ENCODE data around the gene ZNF217.
"Not testable (repeated sequence)": the region's sequence is repeated elsewhere in the genome, so short reads cannot be mapped to it uniquely, and the experiment has no call there.

The ZNF217 gene

GRCh38 chr20:53567379-53567917 is 26.2 kb downstream of the ZNF217 start:
- no peak for DNase-seq (ENCODE audit: low spot score)

- not testable (repeated sequence) for DNase-seq (ENCODE audit: low spot score)
Observed at GRCh38 chr20:53566623-53567022, 27.0 kb downstream of the ZNF217 start.

- no peak for DNase-seq (ENCODE audit: low spot score)
Observed at GRCh38 chr20:53565254-53565653, 28.4 kb downstream of the ZNF217 start.

GRCh38 chr20:53562104-53562764 is 31.4 kb downstream of the ZNF217 start:
- not testable (repeated sequence) for DNase-seq (ENCODE audit: low spot score)

- DNase-seq (ENCODE audit: low spot score) = no peak
Observed at GRCh38 chr20:53561505-53561904, 32.1 kb downstream of the ZNF217 start.

- DNase-seq (ENCODE audit: low spot score) = no peak
Observed at GRCh38 chr20:53559816-53560215, 33.8 kb downstream of the ZNF217 start.

- DNase-seq (ENCODE audit: low spot score) = no peak
Observed at GRCh38 chr20:53557130-53557529, 36.5 kb downstream of the ZNF217 start.

- DNase-seq (ENCODE audit: low spot score) = no peak
Observed at GRCh38 chr20:53556267-53556897, 37.3 kb downstream of the ZNF217 start.

- DNase-seq (ENCODE audit: low spot score) = no peak
Observed at GRCh38 chr20:53555816-53556215, 37.8 kb downstream of the ZNF217 start.

GRCh38 chr20:53555081-53555480 is 38.6 kb downstream of the ZNF217 start:
- DNase-seq (ENCODE audit: low spot score) = no peak

GRCh38 chr20:53552572-53552893 is 41.1 kb downstream of the ZNF217 start:
- not testable (repeated sequence) for DNase-seq (ENCODE audit: low spot score)

GRCh38 chr20:53551719-53552571 is 41.7 kb downstream of the ZNF217 start:
- not testable (repeated sequence) for DNase-seq (ENCODE audit: low spot score)

GRCh38 chr20:53550280-53551187 is 43.1 kb downstream of the ZNF217 start:
- DNase-seq (ENCODE audit: low spot score) = no peak

GRCh38 chr20:53547664-53548239 is 45.9 kb downstream of the ZNF217 start:
- peak; percentile 66 for DNase-seq (ENCODE audit: low spot score)

- no peak for DNase-seq (ENCODE audit: low spot score)
Observed at GRCh38 chr20:53539516-53539915, 54.1 kb downstream of the ZNF217 start.

GRCh38 chr20:53536382-53536781 is 57.3 kb downstream of the ZNF217 start:
- DNase-seq (ENCODE audit: low spot score) = not testable (repeated sequence)

- no peak for DNase-seq (ENCODE audit: low spot score)
Observed at GRCh38 chr20:53535878-53536277, 57.8 kb downstream of the ZNF217 start.

- DNase-seq (ENCODE audit: low spot score) = no peak
Observed at GRCh38 chr20:53534037-53534436, 59.6 kb downstream of the ZNF217 start.

GRCh38 chr20:53533500-53533899 is 60.1 kb downstream of the ZNF217 start:
- no peak for DNase-seq (ENCODE audit: low spot score)

- peak; percentile 62 for DNase-seq (ENCODE audit: low spot score)
Observed at GRCh38 chr20:53532654-53533312, 60.9 kb downstream of the ZNF217 start.

- DNase-seq (ENCODE audit: low spot score) = no peak
Observed at GRCh38 chr20:53530440-53530839, 63.2 kb downstream of the ZNF217 start.

All from NAMALWA (cell line).